ENCODE data around the gene MAGEF1.

The MAGEF1 gene

GRCh38 chr3:184662187-184662586, 49.7 kb downstream of the MAGEF1 start:
- DNase-seq: no peak

DNA sequence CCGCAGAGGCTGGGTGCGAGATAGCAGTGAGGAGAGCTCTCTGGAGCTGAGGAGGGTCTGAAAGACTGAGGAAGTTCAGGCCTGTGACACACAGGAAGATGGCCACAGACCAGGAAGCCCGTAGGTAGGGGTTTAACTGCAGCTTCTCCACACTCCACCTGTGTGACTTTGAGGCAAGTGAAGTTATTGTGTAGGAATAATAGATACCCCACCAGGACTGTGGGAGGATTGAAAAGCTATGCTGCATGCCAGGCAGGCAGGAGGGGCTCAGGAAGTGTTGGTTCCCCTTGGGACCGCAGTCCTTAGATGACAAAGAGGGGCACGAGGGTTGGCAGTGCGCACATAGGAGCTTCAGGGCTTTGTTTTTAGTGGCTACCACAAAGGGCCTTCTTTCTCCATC, 50.9 kb downstream of the MAGEF1 start:
- no peak for DNase-seq

Measured in NCI-H748 treated with DMSO at 0.1 percent for 48 hours (cell line).